Nucleus accumbens (tissue), 56 donors: ENCODE data around the gene FOXO3.

Source experiments
- DNase-seq, 56 donors: peaks; one replicate each; lab custom pipeline; 2025; lab: John Stamatoyannopoulos, UW

The FOXO3 gene

GRCh38 chr6:108570517-108570916 lies 9.8 kb downstream of the FOXO3 start:
- no peak for DNase-seq

GRCh38 chr6:108574457-108575141 lies 13.9 kb downstream of the FOXO3 start:
- peak in 1 of 56 donors; percentile 18 for DNase-seq

- no peak for DNase-seq
These were observed 15.3 kb downstream of the FOXO3 start for GRCh38 chr6:108575905-108576494.

GRCh38 chr6:108576709-108577108 lies 16.0 kb downstream of the FOXO3 start:
- DNase-seq = no peak

- no peak for DNase-seq
These were observed 17.4 kb downstream of the FOXO3 start for GRCh38 chr6:108578166-108578565.

GRCh38 chr6:108578595-108579327 lies 18.0 kb downstream of the FOXO3 start:
- no peak for DNase-seq

GRCh38 chr6:108579328-108579721 lies 18.6 kb downstream of the FOXO3 start:
- DNase-seq = no peak

- no peak for DNase-seq
These were observed 19.9 kb downstream of the FOXO3 start for GRCh38 chr6:108580646-108581045.

GRCh38 chr6:108581237-108581931 lies 20.7 kb downstream of the FOXO3 start:
- no peak for DNase-seq

- DNase-seq = no peak
These were observed 21.3 kb downstream of the FOXO3 start for GRCh38 chr6:108581932-108582475.

GRCh38 chr6:108582618-108583017 lies 21.9 kb downstream of the FOXO3 start:
- no peak for DNase-seq

- DNase-seq = no peak
These were observed 23.6 kb downstream of the FOXO3 start for GRCh38 chr6:108584323-108584722.

- DNase-seq = no peak
These were observed 24.6 kb downstream of the FOXO3 start for GRCh38 chr6:108585359-108585758.

- DNase-seq = no peak
These were observed 25.3 kb downstream of the FOXO3 start for GRCh38 chr6:108585921-108586536.

- peak in 30 of 56 donors; percentile 9 to 62 (median 32) for DNase-seq
These were observed 26.7 kb downstream of the FOXO3 start for GRCh38 chr6:108587258-108588059.

GRCh38 chr6:108588586-108588985 lies 27.9 kb downstream of the FOXO3 start:
- DNase-seq = peak in 3 of 56 donors; percentile 12 to 29 (median 17)

GRCh38 chr6:108589244-108589791 lies 28.6 kb downstream of the FOXO3 start:
- DNase-seq = peak in 52 of 56 donors; percentile 21 to 81 (median 54)

- no peak for DNase-seq
These were observed 30.5 kb downstream of the FOXO3 start for GRCh38 chr6:108591040-108591816.
